HCT116 (cell line): ENCODE measurements around the gene NDUFAF5. TPM values are rescaled to one million over a fixed set of nuclear protein-coding genes. Genes with fewer than 3 reads are reported as not detected.

ENCODE experiments used
- total RNA-seq: library from RNA; stranded (reverse); gene quantifications from one replicate; pipeline ENCODE4 v1.2.1, GENCODE V29; 2021; ENCODE audit not compliant: unreplicated experiment

The NDUFAF5 gene
- total RNA-seq, 1 experiment from 2014 or later, result 30.8 TPM

Other genes starting within 250 kb of the NDUFAF5 start
- 19.1 TPM for gene TASP1, start 146.1 kb upstream of the NDUFAF5 start, total RNA-seq
- 25.4 TPM for gene ESF1, start 109 bp upstream of the NDUFAF5 start, total RNA-seq
- gene SEL1L2, start 205.6 kb downstream of the NDUFAF5 start, total RNA-seq, result not detected
- gene MACROD2, start 210.5 kb downstream of the NDUFAF5 start, total RNA-seq, result 3.7 TPM